Activated CD8-positive, alpha-beta T cell treated with anti-CD3 and anti-CD28 coated beads, Interleukin-2, amount 10 ng/mL, durations not matched to agents 7 days and 5 days (primary cell): ENCODE measurements around the gene DCTN5. TPM values are rescaled to one million over a fixed set of nuclear protein-coding genes. Genes with fewer than 3 reads are reported as not detected.
"Not testable (repeated sequence)": the region's sequence is repeated elsewhere in the genome, so short reads cannot be mapped to it uniquely, and the experiment has no call there.

Source experiments
- ATAC-seq: fragments of 150-1000 bp; cut with Tn5 transposase; one replicate; pipeline ENCODE4 v1.10.0; 2021; ENCODE audit warnings: moderate library complexity
- CTCF ChIA-PET: fragments of 350-600 bp; sonication (Branson Sonifier 250); formaldehyde crosslinking; loops from one replicate; lab custom pipeline; 2021; ENCODE audit warnings: antibody characterized with exemption; lab: Charles Lee
- POLR2A ChIA-PET: fragments of 350-600 bp; sonication (Branson Sonifier 250); formaldehyde crosslinking; loops from one replicate; lab custom pipeline; 2021; ENCODE audit warnings: antibody characterized with exemption; lab: Charles Lee
- DNase-seq: peaks from one replicate; pipeline ENCODE4 v3.0.0-alpha.2; 2020
- H3K27ac Mint-ChIP-seq: one replicate; pipeline ENCODE4 v1.8.0; 2021; ENCODE audit warnings: mild to moderate bottlenecking, mixed read lengths
- H3K27me3 Mint-ChIP-seq: one replicate; pipeline ENCODE4 v1.8.0; 2021; ENCODE audit warnings: low read depth, mixed read lengths
- H3K36me3 Mint-ChIP-seq: one replicate; pipeline ENCODE4 v1.8.0; 2021; ENCODE audit warnings: low read depth, mixed read lengths
- H3K4me1 Mint-ChIP-seq: one replicate; pipeline ENCODE4 v1.8.0; 2021; ENCODE audit warnings: low read depth, mixed read lengths
- H3K4me3 Mint-ChIP-seq: one replicate; pipeline ENCODE4 v1.8.0; 2021; ENCODE audit warnings: mild to moderate bottlenecking, mixed read lengths
- H3K9me3 Mint-ChIP-seq: one replicate; pipeline ENCODE4 v1.8.0; 2022; ENCODE audit warnings: mixed read lengths; ENCODE audit not compliant: insufficient read depth
- total RNA-seq, 2 experiments: library from RNA; stranded (reverse); gene quantifications; one replicate each; pipeline ENCODE4 v1.2.3, GENCODE V29; 2021

The DCTN5 gene
- total RNA-seq, 2 experiments from 2014 or later: 71.9 to 72.6 TPM

- peak overlapping the region; percentile 4 for H3K27ac Mint-ChIP-seq
- no peaks in the 10 kb centered on the region for H3K27me3 Mint-ChIP-seq
- H3K36me3 Mint-ChIP-seq: peaks cover 33% of the 10 kb centered on the region
- POLR2A ChIA-PET: no interaction called here
- no peaks in the 10 kb centered on the region for H3K4me1 Mint-ChIP-seq
- CTCF ChIA-PET: interaction anchor here (1.2 kb wide), 1 partner anchor 180 kb away, joined by 3 read pairs; no protein-coding TSS in a partner anchor
- ATAC-seq: no peak
- no peaks in the 10 kb centered on the region for H3K9me3 Mint-ChIP-seq
- DNase-seq: no peak
- no peak overlapping the region for H3K4me3 Mint-ChIP-seq
Observed at GRCh38 chr16:23615805-23616204, 25.5 kb upstream of the DCTN5 start.

- peaks cover under 1% of the 10 kb centered on the region for H3K4me1 Mint-ChIP-seq
- ATAC-seq (no peak), DNase-seq (no peak)
- no peaks in the 10 kb centered on the region for H3K9me3 Mint-ChIP-seq
- H3K4me3 Mint-ChIP-seq: no peak overlapping the region
- H3K27me3 Mint-ChIP-seq: no peaks in the 10 kb centered on the region
- H3K36me3 Mint-ChIP-seq: peaks cover 39% of the 10 kb centered on the region
- H3K27ac Mint-ChIP-seq: no peak overlapping the region
- ChIA-PET CTCF (interaction anchor here (2.1 kb wide), 1 partner anchor 27 kb away, joined by 7 read pairs; the partner anchor contains the start of gene NDUFAB1), POLR2A (no interaction called here)
Observed at GRCh38 chr16:23624092-23624491, 17.2 kb upstream of the DCTN5 start.

- Mint-ChIP-seq H3K36me3 (peaks cover 39% of the 10 kb centered on the region), H3K9me3 (no peaks in the 10 kb centered on the region), H3K4me3 (no peak overlapping the region), H3K4me1 (peaks cover 13% of the 10 kb centered on the region), H3K27ac (no peak overlapping the region), H3K27me3 (no peaks in the 10 kb centered on the region)
- CTCF ChIA-PET: no interaction called here
- POLR2A ChIA-PET: no interaction called here
- ATAC-seq: no peak
- no peak for DNase-seq
Observed at GRCh38 chr16:23629516-23629915, 11.8 kb upstream of the DCTN5 start.

- H3K27ac Mint-ChIP-seq, H3K9me3 Mint-ChIP-seq, H3K4me3 Mint-ChIP-seq, DNase-seq, CTCF ChIA-PET, H3K27me3 Mint-ChIP-seq, ATAC-seq: not testable (repeated sequence)
- POLR2A ChIA-PET: interaction anchor here (0.6 kb wide), 1 partner anchor 73 kb away, joined by 4 read pairs; no protein-coding TSS in a partner anchor
- peaks cover 45% of the 10 kb centered on the region for H3K36me3 Mint-ChIP-seq
- peaks cover 17% of the 10 kb centered on the region for H3K4me1 Mint-ChIP-seq
Observed at GRCh38 chr16:23631874-23632273, 9.4 kb upstream of the DCTN5 start.

GRCh38 chr16:23634461-23635036 lies 6.7 kb upstream of the DCTN5 start:
- ChIA-PET POLR2A (interaction anchor here (0.7 kb wide), 1 partner anchor 13 kb away, joined by 3 read pairs; no protein-coding TSS in a partner anchor), CTCF (no interaction called here)
- peaks cover 17% of the 10 kb centered on the region for H3K4me1 Mint-ChIP-seq
- no peaks in the 10 kb centered on the region for H3K9me3 Mint-ChIP-seq
- peaks cover 42% of the 10 kb centered on the region for H3K36me3 Mint-ChIP-seq
- DNase-seq (no peak), ATAC-seq (no peak)
- no peak overlapping the region for H3K4me3 Mint-ChIP-seq
- no peaks in the 10 kb centered on the region for H3K27me3 Mint-ChIP-seq
- no peak overlapping the region for H3K27ac Mint-ChIP-seq

- H3K27me3 Mint-ChIP-seq: no peaks in the 10 kb centered on the region
- H3K36me3 Mint-ChIP-seq: peaks cover 40% of the 10 kb centered on the region
- H3K4me3 Mint-ChIP-seq: no peak overlapping the region
- no peak overlapping the region for H3K27ac Mint-ChIP-seq
- DNase-seq: no peak
- peaks cover 27% of the 10 kb centered on the region for H3K4me1 Mint-ChIP-seq
- H3K9me3 Mint-ChIP-seq: no peaks in the 10 kb centered on the region
- CTCF ChIA-PET: no interaction called here
- no peak for ATAC-seq
- POLR2A ChIA-PET: no interaction called here
Observed at GRCh38 chr16:23635958-23636357, 5.3 kb upstream of the DCTN5 start.

- peak overlapping the region; percentile 99 for H3K4me3 Mint-ChIP-seq
- H3K9me3 Mint-ChIP-seq: no peaks in the 10 kb centered on the region
- CTCF ChIA-PET: interaction anchor here (1.2 to 3.0 kb wide), 2 partner anchors 39 to 44 kb away, joined by 4 to 10 read pairs; no protein-coding TSS in a partner anchor
- ATAC-seq: no peak
- H3K36me3 Mint-ChIP-seq: peaks cover 36% of the 10 kb centered on the region
- peak; percentile 30 for DNase-seq
- POLR2A ChIA-PET: interaction anchor here (0.7 to 2.0 kb wide), 3 partner anchors 44 to 134 kb away, joined by 3 to 4 read pairs (median 3); no protein-coding TSS in a partner anchor
- peaks cover 30% of the 10 kb centered on the region for H3K4me1 Mint-ChIP-seq
- no peaks in the 10 kb centered on the region for H3K27me3 Mint-ChIP-seq
- peak overlapping the region; percentile 98 for H3K27ac Mint-ChIP-seq
Observed at GRCh38 chr16:23640615-23640930, 693 bp upstream of the DCTN5 start.

GRCh38 chr16:23642246-23642774 lies 1.0 kb downstream of the DCTN5 start:
- peaks cover 44% of the 10 kb centered on the region for H3K36me3 Mint-ChIP-seq

GRCh38 chr16:23650674-23651416 lies 9.6 kb downstream of the DCTN5 start:
- Mint-ChIP-seq H3K27me3 (no peaks in the 10 kb centered on the region), H3K27ac (no peak overlapping the region), H3K4me3 (no peak overlapping the region), H3K9me3 (no peaks in the 10 kb centered on the region), H3K36me3 (peaks cover 50% of the 10 kb centered on the region), H3K4me1 (peaks cover 21% of the 10 kb centered on the region)
- CTCF ChIA-PET: no interaction called here
- POLR2A ChIA-PET: no interaction called here
- no peak for ATAC-seq
- DNase-seq: no peak

More at GRCh38 chr16:23642246-23642774, 1.0 kb downstream of the DCTN5 start:
- Mint-ChIP-seq H3K4me1 (peaks cover 42% of the 10 kb centered on the region), H3K4me3 (peak overlapping the region; percentile 99), H3K27me3 (no peaks in the 10 kb centered on the region), H3K27ac (peak overlapping the region; percentile 98), H3K9me3 (no peaks in the 10 kb centered on the region)
- POLR2A ChIA-PET: interaction anchor here (0.5 to 2.0 kb wide), 3 partner anchors 45 to 758 kb away, joined by 3 to 4 read pairs (median 3); no protein-coding TSS in a partner anchor
- ATAC-seq: no peak
- DNase-seq: no peak
- CTCF ChIA-PET: interaction anchor here (1.2 to 3.0 kb wide), 3 partner anchors 43 to 207 kb away, joined by 3 to 10 read pairs (median 6); no protein-coding TSS in a partner anchor

- H3K36me3 Mint-ChIP-seq: peaks cover 41% of the 10 kb centered on the region
- H3K4me1 Mint-ChIP-seq: peaks cover 12% of the 10 kb centered on the region
- POLR2A ChIA-PET: no interaction called here
- no peak for ATAC-seq
- CTCF ChIA-PET: no interaction called here
- H3K27me3 Mint-ChIP-seq: no peaks in the 10 kb centered on the region
- no peak overlapping the region for H3K4me3 Mint-ChIP-seq
- no peaks in the 10 kb centered on the region for H3K9me3 Mint-ChIP-seq
- H3K27ac Mint-ChIP-seq: no peak overlapping the region
- DNase-seq: no peak
Observed at GRCh38 chr16:23651943-23652468, 10.7 kb downstream of the DCTN5 start.

GRCh38 chr16:23663918-23664317 lies 22.7 kb downstream of the DCTN5 start:
- Mint-ChIP-seq H3K9me3 (no peaks in the 10 kb centered on the region), H3K27ac (no peak overlapping the region), H3K36me3 (peaks cover 83% of the 10 kb centered on the region), H3K4me3 (no peak overlapping the region), H3K27me3 (no peaks in the 10 kb centered on the region), H3K4me1 (peaks cover 3% of the 10 kb centered on the region)
- no peak for DNase-seq
- ChIA-PET POLR2A (no interaction called here), CTCF (interaction anchor here (1.4 kb wide), 1 partner anchor 139 kb away, joined by 3 read pairs; no protein-coding TSS in a partner anchor)
- ATAC-seq: no peak
